ENCODE measurements around the gene TRAIP. TPM values are rescaled to one million over a fixed set of nuclear protein-coding genes. Genes with fewer than 3 reads are reported as not detected.

Gene TRAIP
- total and polyA plus RNA-seq, 3 donors from 2014 or later = 15.8 to 21.3 (median 16.0) TPM

DNA sequence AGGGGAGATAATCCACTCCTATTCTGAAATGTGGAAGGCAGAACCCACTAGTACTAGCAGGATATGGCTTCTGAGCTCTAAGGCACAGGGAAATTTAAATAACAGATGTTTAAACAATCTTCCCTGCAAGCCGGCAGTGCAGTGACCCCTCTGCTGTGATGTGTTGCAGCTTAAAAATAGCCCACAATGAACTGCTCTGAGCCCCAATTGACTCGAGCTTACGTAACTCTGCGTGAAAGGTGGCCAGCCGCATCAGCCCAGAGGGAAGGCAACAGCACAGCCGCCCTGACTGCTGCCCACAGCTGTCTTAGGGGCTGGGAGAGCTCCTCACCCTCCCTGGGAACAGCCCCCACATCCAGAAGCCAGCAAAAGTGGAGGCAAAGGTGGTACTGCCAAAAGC is 25.8 kb upstream of the TRAIP start:
- intact Hi-C loops (cut with DNase I; ENCODE audit: low total_unique reads) = no loop called here
- Histone ChIP-seq H3K27me3 (no peaks in the 10 kb centered on the region), H3K4me1 (peaks cover 4% of the 10 kb centered on the region), H3K4me3 (no peak overlapping the region), H3K27ac (no peak overlapping the region), H3K9me3 (no peaks in the 10 kb centered on the region), H3K36me3 (ENCODE audit: low read depth, missing control alignments) (no peaks in the 10 kb centered on the region)
- no peak for DNase-seq
- 36 to 47% methylated on average over 6 of the region's 6 CpGs for WGBS, 2 donors
- no peak for TF ChIP-seq POLR2A (IDR thresholded peaks at IDR 0.05)

DNA sequence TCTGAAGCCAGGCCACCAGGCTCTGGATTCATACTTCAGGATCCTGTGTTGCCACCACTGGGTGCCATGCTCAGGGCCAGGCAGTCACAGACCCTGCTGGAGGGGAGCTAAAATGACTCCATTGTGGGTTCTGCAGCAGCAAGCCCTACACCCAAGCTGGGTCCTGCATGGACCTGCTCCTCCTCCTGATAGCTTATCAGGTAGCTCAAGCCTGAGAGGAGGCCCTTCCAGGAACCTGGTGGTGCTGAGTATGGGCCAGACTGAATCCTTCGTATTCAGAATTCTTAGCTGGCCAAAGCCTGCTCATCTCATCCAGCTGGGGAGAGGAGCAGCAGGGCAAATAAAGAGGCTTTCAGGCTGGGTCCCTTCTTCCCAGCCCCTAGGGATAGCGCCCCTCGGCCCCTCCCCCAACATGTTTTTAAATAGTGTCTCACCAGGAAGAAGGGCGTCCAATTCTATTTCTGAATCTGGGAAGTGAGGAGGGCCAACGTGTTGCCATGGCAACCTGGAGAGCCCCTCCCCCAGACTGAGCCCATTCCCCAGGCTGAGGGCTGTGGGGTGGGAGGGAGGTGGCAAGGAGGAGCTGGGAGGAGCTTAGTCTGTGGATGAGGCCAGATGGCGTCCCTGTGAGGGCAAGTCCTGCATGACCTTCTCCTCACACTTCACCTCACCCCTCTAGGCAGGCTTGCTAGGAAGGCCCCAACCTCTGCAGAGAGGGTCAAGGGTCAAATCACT is 24.4 kb upstream of the TRAIP start:
- peaks cover 4% of the 10 kb centered on the region for H3K4me1 ChIP-seq
- WGBS, 2 donors = 46 to 55% methylated on average over 4 to 6 of the region's 6 CpGs
- TF ChIP-seq, protein P1, sequence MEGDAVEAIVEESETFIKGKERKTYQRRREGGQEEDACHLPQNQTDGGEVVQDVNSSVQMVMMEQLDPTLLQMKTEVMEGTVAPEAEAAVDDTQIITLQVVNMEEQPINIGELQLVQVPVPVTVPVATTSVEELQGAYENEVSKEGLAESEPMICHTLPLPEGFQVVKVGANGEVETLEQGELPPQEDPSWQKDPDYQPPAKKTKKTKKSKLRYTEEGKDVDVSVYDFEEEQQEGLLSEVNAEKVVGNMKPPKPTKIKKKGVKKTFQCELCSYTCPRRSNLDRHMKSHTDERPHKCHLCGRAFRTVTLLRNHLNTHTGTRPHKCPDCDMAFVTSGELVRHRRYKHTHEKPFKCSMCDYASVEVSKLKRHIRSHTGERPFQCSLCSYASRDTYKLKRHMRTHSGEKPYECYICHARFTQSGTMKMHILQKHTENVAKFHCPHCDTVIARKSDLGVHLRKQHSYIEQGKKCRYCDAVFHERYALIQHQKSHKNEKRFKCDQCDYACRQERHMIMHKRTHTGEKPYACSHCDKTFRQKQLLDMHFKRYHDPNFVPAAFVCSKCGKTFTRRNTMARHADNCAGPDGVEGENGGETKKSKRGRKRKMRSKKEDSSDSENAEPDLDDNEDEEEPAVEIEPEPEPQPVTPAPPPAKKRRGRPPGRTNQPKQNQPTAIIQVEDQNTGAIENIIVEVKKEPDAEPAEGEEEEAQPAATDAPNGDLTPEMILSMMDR (IDR thresholded peaks at IDR 0.05) = no peak
- no peak for TF ChIP-seq POLR2A (IDR thresholded peaks at IDR 0.05)
- intact Hi-C loops (cut with DNase I; ENCODE audit: low total_unique reads) = no loop called here
- no peaks in the 10 kb centered on the region for H3K9me3 ChIP-seq
- no peak overlapping the region for H3K27ac ChIP-seq
- H3K27me3 ChIP-seq = no peaks in the 10 kb centered on the region
- H3K36me3 ChIP-seq (ENCODE audit: low read depth, missing control alignments) = no peaks in the 10 kb centered on the region
- no peak overlapping the region for H3K4me3 ChIP-seq
- no peak for DNase-seq

- no peaks in the 10 kb centered on the region for H3K36me3 ChIP-seq (ENCODE audit: low read depth, missing control alignments)
- H3K27ac ChIP-seq = no peak overlapping the region
- no peak overlapping the region for H3K4me3 ChIP-seq
- WGBS, 2 donors = 52 to 54% methylated on average over 2 of the region's 2 CpGs
- H3K4me1 ChIP-seq = peaks cover 4% of the 10 kb centered on the region
- no peaks in the 10 kb centered on the region for H3K27me3 ChIP-seq
- intact Hi-C loops (cut with DNase I; ENCODE audit: low total_unique reads) = no loop called here
- TF ChIP-seq POLR2A (IDR thresholded peaks at IDR 0.05) = no peak
- TF ChIP-seq, protein P1 (IDR thresholded peaks at IDR 0.05) = no peak
- no peaks in the 10 kb centered on the region for H3K9me3 ChIP-seq
- no peak for DNase-seq
Measured at GRCh38 chr3:49879721-49880120, 23.4 kb upstream of the TRAIP start.

GRCh38 chr3:49878686-49879085 is 22.3 kb upstream of the TRAIP start:
- TF ChIP-seq, protein P1 (IDR thresholded peaks at IDR 0.05) = no peak
- TF ChIP-seq POLR2A (IDR thresholded peaks at IDR 0.05) = no peak
- Histone ChIP-seq H3K9me3 (no peaks in the 10 kb centered on the region), H3K4me3 (no peak overlapping the region), H3K27ac (no peak overlapping the region), H3K27me3 (no peaks in the 10 kb centered on the region), H3K36me3 (ENCODE audit: low read depth, missing control alignments) (no peaks in the 10 kb centered on the region), H3K4me1 (peaks cover 4% of the 10 kb centered on the region)
- intact Hi-C loops (cut with DNase I; ENCODE audit: low total_unique reads) = no loop called here
- DNase-seq = no peak

GRCh38 chr3:49877716-49878115 is 21.4 kb upstream of the TRAIP start:
- H3K4me1 ChIP-seq = peaks cover 4% of the 10 kb centered on the region
- no peak overlapping the region for H3K27ac ChIP-seq
- H3K36me3 ChIP-seq (ENCODE audit: low read depth, missing control alignments) = no peaks in the 10 kb centered on the region
- DNase-seq = no peak
- H3K4me3 ChIP-seq = no peak overlapping the region
- whole genome bisulfite sequencing, 2 donors = 71% methylated on average over 2 of the region's 2 CpGs; no CpG with 5 or more reads in 1 of the 2 donors
- TF ChIP-seq, protein P1 (IDR thresholded peaks at IDR 0.05) = no peak
- no peak for TF ChIP-seq POLR2A (IDR thresholded peaks at IDR 0.05)
- intact Hi-C loops (cut with DNase I; ENCODE audit: low total_unique reads) = no loop called here
- H3K27me3 ChIP-seq = no peaks in the 10 kb centered on the region
- no peaks in the 10 kb centered on the region for H3K9me3 ChIP-seq

All from testis (tissue), 3 donors.